Retina (tissue), 1 donor: Measurements from ENCODE around the gene MXD3.
"Not testable (repeated sequence)": the region's sequence is repeated elsewhere in the genome, so short reads cannot be mapped to it uniquely, and the experiment has no call there.

Experiments
- DNase-seq: peaks from one replicate; pipeline ENCODE4 v3.0.0-alpha.2; 2016

The MXD3 gene

GRCh38 chr5:177260961-177261360, 50.7 kb downstream of the MXD3 start:
- no peak for DNase-seq

- not testable (repeated sequence) for DNase-seq
These were observed 53.0 kb downstream of the MXD3 start for GRCh38 chr5:177258711-177259110.
